ENCODE results near the gene SMTN. TPM values are rescaled to one million over a fixed set of nuclear protein-coding genes. Genes with fewer than 3 reads are reported as not detected.

The SMTN gene
- total RNA-seq, 4 donors from 2014 or later, result 42.3 to 54.6 (median 50.5) TPM

DNA sequence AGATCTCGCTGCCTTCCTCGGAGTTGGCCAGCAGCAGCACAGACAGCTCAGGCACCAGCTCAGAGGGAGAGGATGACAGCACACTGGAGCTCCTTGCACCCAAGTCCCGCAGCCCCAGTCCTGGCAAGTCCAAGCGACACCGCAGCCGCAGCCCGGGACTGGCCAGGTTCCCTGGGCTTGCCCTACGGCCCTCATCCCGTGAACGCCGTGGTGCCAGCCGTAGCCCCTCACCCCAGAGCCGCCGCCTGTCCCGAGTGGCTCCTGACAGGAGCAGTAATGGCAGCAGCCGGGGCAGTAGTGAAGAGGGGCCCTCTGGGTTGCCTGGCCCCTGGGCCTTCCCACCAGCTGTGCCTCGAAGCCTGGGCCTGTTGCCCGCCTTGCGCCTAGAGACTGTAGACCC, 52.8 kb downstream of the SMTN start:
- Histone ChIP-seq H3K9me3 (no peaks in the 10 kb centered on the region), H3K4me3 (no peak overlapping the region), H3K27ac (no peak overlapping the region), H3K27me3 (peaks cover 9% of the 10 kb centered on the region), H3K36me3 (no peaks in the 10 kb centered on the region), H3K4me1 (peaks cover 4% of the 10 kb centered on the region)
- no CpG with 5 or more reads among the region's 19 CpGs for WGBS
- TF ChIP-seq POLR2A (IDR thresholded peaks at IDR 0.05), result no peak
- no peak for TF ChIP-seq POLR2AphosphoS5 (IDR thresholded peaks at IDR 0.05)
- no peak for TF ChIP-seq CTCF (IDR thresholded peaks at IDR 0.05)
- TF ChIP-seq EP300 (IDR thresholded peaks at IDR 0.05), result no peak
- DNase-seq (ENCODE audit: low spot score in 2 of 2), result no peak

DNA sequence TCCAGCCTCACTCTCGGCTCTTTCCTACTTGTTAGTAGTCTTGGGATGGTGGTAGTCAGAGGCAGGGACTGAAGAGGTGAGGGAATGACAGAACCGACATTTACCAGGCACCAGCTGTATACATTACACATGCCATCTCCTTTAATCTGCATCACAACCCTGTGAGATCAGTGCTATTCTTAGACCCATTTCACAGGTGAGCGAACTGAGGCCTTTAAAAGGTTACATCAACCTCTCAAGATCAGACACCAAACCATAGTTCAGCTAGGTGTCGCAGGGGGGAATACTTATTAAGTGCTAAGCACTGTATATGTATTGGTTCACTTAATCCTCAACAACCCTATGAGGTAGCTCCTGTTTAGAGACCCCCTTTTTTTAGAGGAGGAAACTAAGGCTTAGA, 53.6 kb downstream of the SMTN start:
- H3K27ac ChIP-seq, result no peak overlapping the region
- WGBS, result 71% methylated on average over 4 of the region's 4 CpGs
- no peak for DNase-seq (ENCODE audit: low spot score in 2 of 2)
- H3K9me3 ChIP-seq, result no peaks in the 10 kb centered on the region
- no peak for TF ChIP-seq CTCF (IDR thresholded peaks at IDR 0.05)
- no peak for TF ChIP-seq EP300 (IDR thresholded peaks at IDR 0.05)
- no peak for TF ChIP-seq POLR2A (IDR thresholded peaks at IDR 0.05)
- no peak for TF ChIP-seq POLR2AphosphoS5 (IDR thresholded peaks at IDR 0.05)
- H3K36me3 ChIP-seq, result no peaks in the 10 kb centered on the region
- peaks cover 15% of the 10 kb centered on the region for H3K27me3 ChIP-seq
- H3K4me3 ChIP-seq, result no peak overlapping the region
- peaks cover 4% of the 10 kb centered on the region for H3K4me1 ChIP-seq

GRCh38 chr22:31135706-31136105, 54.6 kb downstream of the SMTN start:
- WGBS, result 93% methylated on average over 5 of the region's 6 CpGs
- no peak for TF ChIP-seq POLR2AphosphoS5 (IDR thresholded peaks at IDR 0.05)
- TF ChIP-seq EP300 (IDR thresholded peaks at IDR 0.05), result no peak
- no peak for TF ChIP-seq CTCF (IDR thresholded peaks at IDR 0.05)
- no peak for TF ChIP-seq POLR2A (IDR thresholded peaks at IDR 0.05)
- no peaks in the 10 kb centered on the region for H3K9me3 ChIP-seq
- H3K36me3 ChIP-seq, result no peaks in the 10 kb centered on the region
- peaks cover 13% of the 10 kb centered on the region for H3K4me1 ChIP-seq
- no peak for DNase-seq (ENCODE audit: low spot score in 2 of 2)
- no peak overlapping the region for H3K27ac ChIP-seq
- H3K4me3 ChIP-seq, result no peak overlapping the region
- H3K27me3 ChIP-seq, result peaks cover 18% of the 10 kb centered on the region

GRCh38 chr22:31136155-31136554, 55.0 kb downstream of the SMTN start:
- TF ChIP-seq POLR2AphosphoS5 (IDR thresholded peaks at IDR 0.05) (no peak), POLR2A (IDR thresholded peaks at IDR 0.05) (no peak), EP300 (IDR thresholded peaks at IDR 0.05) (no peak), CTCF (IDR thresholded peaks at IDR 0.05) (no peak)
- WGBS, result 87% methylated on average over 9 of the region's 9 CpGs
- Histone ChIP-seq H3K4me3 (no peak overlapping the region), H3K27me3 (peaks cover 18% of the 10 kb centered on the region), H3K4me1 (peaks cover 17% of the 10 kb centered on the region), H3K27ac (no peak overlapping the region), H3K36me3 (no peaks in the 10 kb centered on the region), H3K9me3 (no peaks in the 10 kb centered on the region)
- no peak for DNase-seq (ENCODE audit: low spot score in 2 of 2)

DNA sequence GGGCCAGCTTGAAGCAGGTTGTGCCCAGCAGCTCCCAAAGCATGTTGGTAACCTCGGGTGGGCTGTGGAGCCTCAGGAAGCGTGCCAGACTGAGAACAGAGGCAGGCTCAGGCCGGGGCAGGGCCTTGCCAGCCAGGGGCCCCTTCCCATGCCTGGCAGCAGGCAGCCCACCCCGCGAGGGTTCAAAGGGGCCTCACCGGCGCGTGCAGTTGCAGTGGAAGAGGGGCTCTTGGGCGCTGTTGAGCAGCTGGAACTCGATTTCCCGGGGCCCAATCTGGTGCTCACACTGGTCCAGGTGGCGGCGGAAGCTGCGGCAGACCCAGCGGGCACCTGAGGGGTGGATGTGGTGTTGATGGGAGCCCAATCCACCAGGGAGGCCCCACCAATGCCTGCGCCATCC, 55.6 kb downstream of the SMTN start:
- no peak overlapping the region for H3K27ac ChIP-seq
- H3K4me1 ChIP-seq, result peaks cover 20% of the 10 kb centered on the region
- H3K4me3 ChIP-seq, result no peak overlapping the region
- TF ChIP-seq EP300 (IDR thresholded peaks at IDR 0.05) (no peak), POLR2A (IDR thresholded peaks at IDR 0.05) (no peak), CTCF (IDR thresholded peaks at IDR 0.05) (no peak), POLR2AphosphoS5 (IDR thresholded peaks at IDR 0.05) (no peak)
- no peak for DNase-seq (ENCODE audit: low spot score in 2 of 2)
- no peaks in the 10 kb centered on the region for H3K36me3 ChIP-seq
- H3K27me3 ChIP-seq, result peaks cover 18% of the 10 kb centered on the region
- no peaks in the 10 kb centered on the region for H3K9me3 ChIP-seq
- WGBS, result 97% methylated on average over 8 of the region's 16 CpGs

Measured in suprapubic skin (tissue), 4 donors.